ENCODE data around the gene PHF12. TPM values are rescaled to one million over a fixed set of nuclear protein-coding genes. Genes with fewer than 3 reads are reported as not detected.
A peak's percentile ranks its signal among the peaks of the same experiment; 100 is the strongest.

PHF12 gene
- total and polyA plus RNA-seq, 10 donors: 16.2 to 118 (median 76.1) TPM

- peak overlapping the region; percentile 90 to 98 (median 96) for H3K4me3 ChIP-seq
- TF ChIP-seq POLR2AphosphoS5 (IDR thresholded peaks at IDR 0.05) (no peak), CTCF (IDR thresholded peaks at IDR 0.05 in 8 of 11, conservative IDR thresholded peaks at IDR 0.05 in 3 of 11) (peak in 1 of 11 experiments; percentile 1)
- H3K27ac ChIP-seq: peak overlapping the region; percentile 94 to 100 (median 99)
- no peaks in the 10 kb centered on the region for H3K9me3 ChIP-seq
- 0 to 1% (median 0%) methylated on average over 14 to 51 of the region's 51 CpGs for WGBS, 5 donors
- intact Hi-C loops (cut with DNase I; ENCODE audit: low total_unique reads): no loop called here
- no peaks in the 10 kb centered on the region for H3K27me3 ChIP-seq (replicated peaks in 1 of 7)
- DNase-seq: no peak
- peaks cover 0 to 6% (median 0%) of the 10 kb centered on the region in 6 donors for H3K36me3 ChIP-seq
- H3K4me1 ChIP-seq: peaks cover 32 to 51% (median 43%) of the 10 kb centered on the region in 6 donors
Observed at GRCh38 chr17:28950752-28951427, 428 bp downstream of the PHF12 start.

GRCh38 chr17:28950017-28950751, 1.1 kb downstream of the PHF12 start:
- Histone ChIP-seq H3K4me1 (peaks cover 39 to 58% (median 50%) of the 10 kb centered on the region in 6 donors), H3K9me3 (no peaks in the 10 kb centered on the region), H3K27ac (peak overlapping the region; percentile 94 to 100 (median 99)), H3K27me3 (replicated peaks in 1 of 7) (no peaks in the 10 kb centered on the region), H3K4me3 (peak overlapping the region; percentile 90 to 98 (median 96)), H3K36me3 (peaks cover 0 to 6% (median under 1%) of the 10 kb centered on the region in 6 donors)
- WGBS, 5 donors: 0 to 1% (median 0%) methylated on average over 41 to 43 of the region's 43 CpGs
- no peak for TF ChIP-seq POLR2A (IDR thresholded peaks at IDR 0.05)
- TF ChIP-seq POLR2AphosphoS5 (IDR thresholded peaks at IDR 0.05): peak in 1 of 3 donors; percentile 16
- TF ChIP-seq CTCF (IDR thresholded peaks at IDR 0.05 in 8 of 11, conservative IDR thresholded peaks at IDR 0.05 in 3 of 11): peak in 1 of 11 experiments; percentile 12
- intact Hi-C loops (cut with DNase I; ENCODE audit: low total_unique reads): no loop called here
- DNase-seq: peak; percentile 94

- peak overlapping the region; percentile 94 to 100 (median 99) for H3K27ac ChIP-seq
- DNase-seq: peak; percentile 95
- no peaks in the 10 kb centered on the region for H3K27me3 ChIP-seq (replicated peaks in 1 of 7)
- H3K4me1 ChIP-seq: peaks cover 45 to 66% (median 58%) of the 10 kb centered on the region in 6 donors
- intact Hi-C loops (cut with DNase I; ENCODE audit: low total_unique reads): no loop called here
- peaks cover 0 to 14% (median 2%) of the 10 kb centered on the region in 6 donors for H3K36me3 ChIP-seq
- WGBS, 5 donors: 0 to 1% (median 0%) methylated on average over 49 to 61 of the region's 61 CpGs
- TF ChIP-seq CTCF (IDR thresholded peaks at IDR 0.05 in 8 of 11, conservative IDR thresholded peaks at IDR 0.05 in 3 of 11) (no peak), POLR2A (IDR thresholded peaks at IDR 0.05) (no peak), POLR2AphosphoS5 (IDR thresholded peaks at IDR 0.05) (peak; percentile 47 to 81 (median 75))
- no peaks in the 10 kb centered on the region for H3K9me3 ChIP-seq
- peak overlapping the region; percentile 90 to 98 (median 96) for H3K4me3 ChIP-seq
Observed at GRCh38 chr17:28949185-28950016, 1.9 kb downstream of the PHF12 start.
